SK-N-SH treated with all-trans-retinoic acid at 6 μM for 48 hours (cell line): Measurements from ENCODE around the gene AKAP6.

Experiments used
- ARNTL ChIP-seq: fragments of 450-650 bp; formaldehyde crosslinking; IDR thresholded peaks from 2 replicates; pipeline ENCODE4 v1.5.0; 2020; ENCODE audit warnings: low read depth, mild to moderate bottlenecking, moderate library complexity, borderline replicate concordance
- BACH2 ChIP-seq: fragments of 250-450 bp; sonication (Bioruptor Pico); IDR thresholded peaks from 2 replicates; pipeline ENCODE4 v1.9.0; 2021; ENCODE audit warnings: mild to moderate bottlenecking, borderline replicate concordance
- PATZ1 ChIP-seq: fragments of 250-450 bp; sonication (Bioruptor Pico); IDR thresholded peaks from 2 replicates; pipeline ENCODE4 v1.8.0; 2020; ENCODE audit warnings: mild to moderate bottlenecking, moderate library complexity, borderline replicate concordance
- RARB ChIP-seq: fragments of 250-450 bp; sonication (Bioruptor Pico); IDR thresholded peaks from 2 replicates; pipeline ENCODE4 v1.8.0; 2021; ENCODE audit warnings: mild to moderate bottlenecking, moderate library complexity
- TSHZ2 ChIP-seq: fragments of 250-450 bp; sonication (Bioruptor Pico); IDR thresholded peaks from 2 replicates; pipeline ENCODE4 v1.5.0; 2020; ENCODE audit warnings: mild to moderate bottlenecking, moderate library complexity
- ZFP30 ChIP-seq: fragments of 450-650 bp; formaldehyde crosslinking; IDR thresholded peaks from 2 replicates; pipeline ENCODE4 v1.5.0; 2022; ENCODE audit warnings: mild to moderate bottlenecking, moderate library complexity

DNA sequence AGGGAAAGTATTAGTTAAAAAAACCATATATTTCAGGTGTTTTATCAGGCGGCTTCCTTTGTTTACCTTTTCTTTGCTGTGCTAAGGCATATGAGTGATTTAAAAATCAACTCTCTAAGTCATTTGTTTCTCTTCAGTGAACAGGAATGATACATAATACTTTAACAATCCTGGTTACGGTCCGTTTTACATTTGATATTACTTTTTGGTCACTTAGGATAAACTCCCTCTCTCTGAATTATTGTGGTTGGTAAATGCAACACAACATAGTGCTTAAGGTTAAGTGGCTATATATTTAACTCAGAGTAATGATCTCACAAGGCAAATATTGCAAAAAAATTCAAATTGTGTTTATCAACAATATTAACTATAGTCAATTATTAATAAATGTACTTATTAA is 32.7 kb upstream of the AKAP6 start:
- TF ChIP-seq RARB (CRISPR knock-in tag) (no peak), TSHZ2 (no peak), ARNTL (CRISPR knock-in tag) (no peak), ZFP30 (CRISPR knock-in tag) (no peak), BACH2 (CRISPR knock-in tag) (no peak), PATZ1 (CRISPR knock-in tag) (no peak)
